Measurements from ENCODE around the gene TEX12.

DNA sequence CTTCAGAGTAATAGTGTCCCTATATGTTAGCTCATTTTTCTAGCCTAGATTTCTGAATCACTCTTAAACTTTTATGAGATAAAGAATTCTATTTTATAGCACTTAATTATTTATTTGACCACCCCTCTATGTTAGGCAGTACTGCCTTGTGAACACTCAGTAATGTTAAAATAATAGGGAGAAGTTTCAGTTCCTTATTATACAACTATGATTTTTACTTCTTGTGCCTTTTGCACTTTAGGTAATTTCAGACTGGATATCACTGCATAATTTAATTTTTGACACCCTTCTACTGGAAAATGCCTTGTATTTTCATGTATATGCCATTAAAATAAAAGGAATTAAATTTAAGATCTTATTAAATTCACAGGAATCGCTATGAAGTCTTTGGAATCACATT lies 11.3 kb downstream of the TEX12 start:
- no peak for TF ChIP-seq CTCF (conservative IDR thresholded peaks at IDR 0.05)
- TF ChIP-seq EZH2 (IDR thresholded peaks at IDR 0.05; ENCODE audit: low read depth): no peak
